ENCODE data around the gene SMAP1.

Gene SMAP1

DNA sequence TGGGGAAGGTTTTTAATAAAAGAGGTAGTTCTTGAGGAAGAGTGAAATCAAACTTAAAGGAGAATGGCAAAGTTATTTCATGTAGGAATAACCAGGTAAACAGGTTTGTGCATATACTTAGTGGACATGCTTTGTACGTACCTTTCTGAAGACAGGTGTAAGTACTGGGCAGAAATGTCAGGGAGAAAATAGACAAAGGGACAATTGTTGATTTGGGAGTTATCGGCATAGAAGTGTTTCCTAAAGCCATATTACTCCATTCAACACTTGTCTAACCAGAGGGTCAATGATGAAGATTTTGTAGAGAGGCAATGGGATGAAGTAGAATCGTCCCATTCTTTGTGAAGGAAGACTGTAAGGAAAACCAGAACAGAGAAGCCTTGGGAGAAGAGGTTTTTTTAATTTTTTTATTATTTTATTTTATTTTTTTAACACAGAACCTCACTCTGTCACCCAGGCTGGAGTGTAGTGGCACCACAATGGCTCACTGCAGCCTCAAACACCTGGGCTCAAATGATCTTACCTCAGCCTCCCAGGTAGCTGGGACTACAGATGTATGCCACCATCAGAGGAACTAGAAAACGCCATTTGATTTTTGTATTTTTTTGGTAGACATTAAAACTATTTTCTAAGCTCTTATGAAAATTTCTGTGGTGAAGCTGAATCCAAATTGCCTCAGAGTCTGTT lies 18.0 kb downstream of the SMAP1 start:
- no peak overlapping the region for H3K4me3 ChIP-seq (ENCODE audit: low read depth, low read length)
- TF ChIP-seq, protein P1, sequence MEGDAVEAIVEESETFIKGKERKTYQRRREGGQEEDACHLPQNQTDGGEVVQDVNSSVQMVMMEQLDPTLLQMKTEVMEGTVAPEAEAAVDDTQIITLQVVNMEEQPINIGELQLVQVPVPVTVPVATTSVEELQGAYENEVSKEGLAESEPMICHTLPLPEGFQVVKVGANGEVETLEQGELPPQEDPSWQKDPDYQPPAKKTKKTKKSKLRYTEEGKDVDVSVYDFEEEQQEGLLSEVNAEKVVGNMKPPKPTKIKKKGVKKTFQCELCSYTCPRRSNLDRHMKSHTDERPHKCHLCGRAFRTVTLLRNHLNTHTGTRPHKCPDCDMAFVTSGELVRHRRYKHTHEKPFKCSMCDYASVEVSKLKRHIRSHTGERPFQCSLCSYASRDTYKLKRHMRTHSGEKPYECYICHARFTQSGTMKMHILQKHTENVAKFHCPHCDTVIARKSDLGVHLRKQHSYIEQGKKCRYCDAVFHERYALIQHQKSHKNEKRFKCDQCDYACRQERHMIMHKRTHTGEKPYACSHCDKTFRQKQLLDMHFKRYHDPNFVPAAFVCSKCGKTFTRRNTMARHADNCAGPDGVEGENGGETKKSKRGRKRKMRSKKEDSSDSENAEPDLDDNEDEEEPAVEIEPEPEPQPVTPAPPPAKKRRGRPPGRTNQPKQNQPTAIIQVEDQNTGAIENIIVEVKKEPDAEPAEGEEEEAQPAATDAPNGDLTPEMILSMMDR (IDR thresholded peaks at IDR 0.05; ENCODE audit: insufficient read depth, low read length, missing control alignments), result no peak
- no peak for DNase-seq (ENCODE audit: low read depth, low spot score)
- CTCF ChIA-PET, result interaction anchor here (0.7 to 3.8 kb wide), 17 partner anchors 8 to 377 kb away, joined by 3 to 33 read pairs (median 9); partner anchors contain the start of gene SMAP1
- POLR2A ChIA-PET, result interaction anchor here (0.6 kb wide), 1 partner anchor 120 kb away, joined by 3 read pairs; no protein-coding TSS in a partner anchor

DNA sequence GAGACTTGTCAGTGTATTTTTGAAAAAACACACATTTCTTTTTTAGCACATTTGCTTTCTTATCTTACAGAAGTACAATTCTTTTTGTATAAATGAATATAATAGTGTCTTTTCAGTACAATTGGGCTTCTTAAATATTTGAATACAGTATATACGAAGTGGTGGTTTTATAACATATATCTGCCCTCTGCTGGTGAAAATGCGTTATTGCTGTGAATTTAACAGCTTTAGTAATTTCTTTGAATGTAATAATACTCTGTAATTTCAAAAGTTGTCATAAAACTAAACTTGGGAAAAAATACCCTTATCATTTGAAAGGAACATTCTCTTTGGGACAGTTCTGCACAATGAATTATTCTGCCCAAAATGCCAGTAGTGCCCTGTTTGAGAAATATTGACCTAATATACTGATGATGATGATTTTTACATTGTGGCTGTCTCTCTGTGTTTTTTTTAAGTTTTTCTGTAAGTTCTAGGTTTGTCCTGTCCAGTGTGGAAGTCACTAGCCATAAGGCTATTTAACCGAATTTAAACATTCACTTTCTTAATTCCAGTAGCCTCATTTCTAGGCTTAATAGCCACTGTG lies 19.0 kb downstream of the SMAP1 start:
- DNase-seq (ENCODE audit: low read depth, low spot score), result no peak
- TF ChIP-seq, protein P1 (IDR thresholded peaks at IDR 0.05; ENCODE audit: insufficient read depth, low read length, missing control alignments), result peak; percentile 31
- no peak overlapping the region for H3K4me3 ChIP-seq (ENCODE audit: low read depth, low read length)
- ChIA-PET POLR2A (no interaction called here), CTCF (interaction anchor here (0.8 to 3.8 kb wide), 28 partner anchors 9 to 465 kb away, joined by 3 to 33 read pairs (median 6); partner anchors contain the start of genes B3GAT2, SDHAF4 and SMAP1)

DNA sequence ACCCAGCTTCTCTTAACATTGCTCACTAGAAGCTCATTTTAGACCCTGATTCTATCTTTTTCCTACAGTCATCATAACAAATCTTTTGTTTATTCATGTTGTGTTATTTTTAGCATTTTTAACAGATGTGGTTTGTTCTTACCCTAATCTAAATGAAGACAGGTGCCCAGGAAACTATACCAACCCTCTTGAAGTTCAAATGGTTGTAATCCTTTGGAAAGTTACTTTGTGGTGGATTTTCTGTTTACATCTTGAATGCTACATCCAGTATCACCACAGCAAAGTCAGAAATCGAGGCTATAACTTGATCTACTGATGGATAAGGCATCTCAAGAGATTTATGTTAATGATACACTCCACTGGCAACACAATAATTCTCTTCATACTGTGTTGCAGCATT lies 26.2 kb downstream of the SMAP1 start:
- ChIA-PET CTCF (interaction anchor here (0.8 to 1.8 kb wide), 3 partner anchors 10 to 192 kb away, joined by 3 to 4 read pairs (median 3); no protein-coding TSS in a partner anchor), POLR2A (no interaction called here)
- DNase-seq (ENCODE audit: low read depth, low spot score), result no peak
- TF ChIP-seq, protein P1 (IDR thresholded peaks at IDR 0.05; ENCODE audit: insufficient read depth, low read length, missing control alignments), result no peak
- H3K4me3 ChIP-seq (ENCODE audit: low read depth, low read length), result no peak overlapping the region

DNA sequence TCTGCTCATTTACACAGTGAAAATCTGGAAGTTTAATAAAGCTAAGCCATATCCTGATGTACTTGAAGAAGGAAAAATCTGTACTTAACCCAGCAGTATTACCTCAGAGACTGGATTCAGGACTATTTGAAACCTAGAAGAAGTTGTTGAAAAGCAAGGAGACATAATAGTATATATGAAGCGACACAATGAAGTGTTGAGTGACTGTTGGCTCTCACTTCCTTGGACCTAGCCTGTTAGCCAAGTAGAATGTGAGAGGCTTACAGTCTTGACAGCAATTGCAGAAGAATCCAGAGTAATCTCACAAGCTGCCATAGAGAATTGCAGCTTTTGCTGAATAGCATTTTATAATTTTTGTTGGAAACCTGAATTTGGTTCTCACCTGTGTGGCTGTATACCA lies 26.7 kb downstream of the SMAP1 start:
- TF ChIP-seq, protein P1 (IDR thresholded peaks at IDR 0.05; ENCODE audit: insufficient read depth, low read length, missing control alignments), result no peak
- no peak for DNase-seq (ENCODE audit: low read depth, low spot score)
- H3K4me3 ChIP-seq (ENCODE audit: low read depth, low read length), result no peak overlapping the region
- ChIA-PET POLR2A (no interaction called here), CTCF (interaction anchor here (0.9 to 1.0 kb wide), 2 partner anchors 190 to 191 kb away, joined by 3 read pairs; no protein-coding TSS in a partner anchor)

DNA sequence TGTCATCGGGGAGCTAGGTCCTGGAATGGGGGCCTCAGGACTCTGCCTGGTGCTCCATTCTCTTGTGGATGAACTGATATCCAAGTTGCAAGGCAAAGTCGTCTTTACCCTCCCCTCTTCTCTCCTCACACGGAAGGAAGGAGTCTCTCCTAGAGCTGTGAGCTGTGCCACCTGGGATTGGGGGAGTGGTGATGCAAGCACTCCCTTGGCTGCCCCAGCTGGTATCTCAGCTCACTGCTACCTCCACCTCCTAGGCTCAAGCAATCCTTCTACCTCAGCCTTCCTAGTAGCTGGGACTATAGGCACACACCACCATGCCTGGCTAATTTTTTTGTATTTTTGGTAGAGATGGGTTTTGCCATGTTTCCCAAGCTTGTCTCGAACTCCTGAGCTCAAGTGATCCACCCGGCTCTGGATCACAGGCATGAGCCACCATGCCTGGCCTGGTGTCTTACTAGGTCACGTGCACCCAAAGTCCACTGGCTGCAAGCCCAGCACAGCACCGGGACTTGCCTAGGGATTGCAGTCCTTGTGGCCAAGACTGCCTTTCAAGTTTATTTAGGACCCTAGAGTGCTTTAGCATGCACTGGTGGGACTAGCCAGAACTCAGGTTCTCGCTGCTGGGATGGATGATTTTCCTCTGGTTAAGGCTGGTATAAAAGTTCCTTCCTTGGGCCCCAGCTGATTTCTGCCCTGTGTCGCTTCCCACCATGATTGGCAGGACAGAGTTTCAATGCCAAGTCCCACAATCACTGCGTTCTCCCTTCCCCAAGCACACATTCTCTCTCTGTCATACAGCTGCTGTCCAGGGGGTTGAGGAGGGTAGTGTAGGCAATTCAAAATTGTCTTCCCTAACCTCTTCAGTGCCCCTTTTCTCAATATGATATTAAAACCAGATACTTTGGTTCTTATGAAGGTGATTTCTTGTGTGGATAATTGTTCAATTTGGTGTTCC lies 33.5 kb downstream of the SMAP1 start:
- DNase-seq (ENCODE audit: low read depth, low spot score), result no peak
- ChIA-PET POLR2A (no interaction called here), CTCF (interaction anchor here (2.8 to 6.2 kb wide), 2 partner anchors 14 to 184 kb away, joined by 13 to 80 read pairs; no protein-coding TSS in a partner anchor)
- TF ChIP-seq, protein P1 (IDR thresholded peaks at IDR 0.05; ENCODE audit: insufficient read depth, low read length, missing control alignments), result no peak
- H3K4me3 ChIP-seq (ENCODE audit: low read depth, low read length), result no peak overlapping the region

All from AG04449 (cell line).